GM21381 (cell line): ENCODE data around the gene PRMT2.
"Not testable (repeated sequence)": the region's sequence is repeated elsewhere in the genome, so short reads cannot be mapped to it uniquely, and the experiment has no call there.

Experiments used
- ATAC-seq: cut with Tn5 transposase; IDR thresholded peaks from one replicate; pipeline ENCODE4 v1.9.1; 2021; ENCODE audit warnings: mild to moderate bottlenecking, moderate library complexity; ENCODE audit not compliant: unreplicated experiment

Gene PRMT2

GRCh38 chr21:46667741-46668380 is 32.4 kb downstream of the PRMT2 start:
- ATAC-seq: no peak

DNA sequence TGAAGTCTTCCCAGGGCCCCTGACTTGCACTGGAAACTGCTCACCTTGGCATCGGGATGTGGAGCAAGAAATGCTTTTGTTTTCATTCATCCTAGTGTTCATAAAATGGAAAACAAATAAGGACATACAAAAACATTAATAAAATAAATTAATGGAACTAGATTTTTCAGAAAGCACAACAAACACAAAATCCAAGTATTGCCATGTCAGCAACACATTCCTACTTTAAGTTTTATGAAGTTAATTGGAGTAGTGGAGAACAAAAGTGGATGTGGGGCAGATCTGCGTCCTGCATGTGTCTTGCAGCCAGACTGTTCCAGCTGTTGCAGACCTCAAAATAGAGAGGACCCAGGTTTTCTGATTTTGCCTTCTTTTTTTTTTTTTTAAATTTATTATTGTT is 32.9 kb downstream of the PRMT2 start:
- ATAC-seq: no peak

GRCh38 chr21:46668904-46669303 is 33.4 kb downstream of the PRMT2 start:
- ATAC-seq: not testable (repeated sequence)

- no peak for ATAC-seq
These were observed 39.0 kb downstream of the PRMT2 start for GRCh38 chr21:46674430-46675007.

GRCh38 chr21:46675595-46676280 is 40.3 kb downstream of the PRMT2 start:
- no peak for ATAC-seq

- ATAC-seq: not testable (repeated sequence)
These were observed 41.1 kb downstream of the PRMT2 start for GRCh38 chr21:46676542-46676941.

- ATAC-seq: not testable (repeated sequence)
These were observed 46.1 kb downstream of the PRMT2 start for GRCh38 chr21:46681593-46681992.

DNA sequence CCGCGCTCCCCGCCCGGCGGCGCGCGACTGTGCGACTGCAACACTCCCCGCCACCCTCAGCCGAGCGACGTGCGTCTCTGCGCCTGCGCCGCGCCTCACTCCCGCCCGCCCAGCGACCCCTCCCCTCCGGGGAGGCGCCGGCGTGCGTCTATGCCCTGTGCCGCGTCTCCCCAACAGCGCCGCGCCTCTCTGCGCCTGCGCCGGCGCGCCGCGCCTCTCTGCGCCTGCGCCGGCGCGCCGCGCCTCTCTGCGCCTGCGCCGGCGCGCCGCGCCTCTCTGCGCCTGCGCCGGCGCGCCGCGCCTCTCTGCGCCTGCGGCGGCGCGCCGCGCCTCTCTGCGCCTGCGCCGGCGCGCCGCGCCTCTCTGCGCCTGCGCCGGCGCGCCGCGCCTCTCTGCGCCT is 63.2 kb downstream of the PRMT2 start:
- ATAC-seq: not testable (repeated sequence)

- not testable (repeated sequence) for ATAC-seq
These were observed 63.6 kb downstream of the PRMT2 start for GRCh38 chr21:46699104-46699503.
